NT2/D1 (cell line): Measurements from ENCODE around the gene ABTB2.

Experiments
- DNase-seq: peaks from one replicate; pipeline ENCODE4 v3.0.0-alpha.2; 2011; ENCODE audit warnings: low read depth, low spot score
- H3K27me3 ChIP-seq: 2 replicates; pipeline ENCODE4 v1.6.0; 2011; ENCODE audit warnings: mild to moderate bottlenecking; ENCODE audit not compliant: insufficient read length, insufficient read depth
- H3K36me3 ChIP-seq: 2 replicates; pipeline ENCODE4 v1.6.1; 2011; ENCODE audit warnings: mild to moderate bottlenecking, low read length, mixed read lengths; ENCODE audit not compliant: insufficient read depth, insufficient read length
- H3K4me1 ChIP-seq: 2 replicates; pipeline ENCODE4 v1.5.1; 2011; ENCODE audit not compliant: insufficient read depth, insufficient read length
- H3K4me3 ChIP-seq: 2 replicates; pipeline ENCODE4 v1.5.1; 2011; ENCODE audit warnings: low read depth; ENCODE audit not compliant: insufficient read length
- H3K9ac ChIP-seq: 2 replicates; pipeline ENCODE4 v1.6.0; 2011; ENCODE audit warnings: low read depth; ENCODE audit not compliant: insufficient read length
- H3K9me3 ChIP-seq: 2 replicates; pipeline ENCODE4 v1.5.1; 2011; ENCODE audit warnings: mild to moderate bottlenecking, low read length; ENCODE audit not compliant: insufficient read depth
- SUZ12 ChIP-seq: IDR thresholded peaks from 2 replicates; pipeline ENCODE4 v1.6.1; 2011; ENCODE audit not compliant: insufficient read length, insufficient read depth; ENCODE audit errors: extremely low read depth
- YY1 ChIP-seq: IDR thresholded peaks from 2 replicates; pipeline ENCODE4 v1.6.1; 2011; ENCODE audit not compliant: insufficient read length, insufficient read depth
- ZNF274 ChIP-seq: IDR thresholded peaks from 2 replicates; pipeline ENCODE4 v1.6.1; 2011; ENCODE audit warnings: mild to moderate bottlenecking, low read depth, low read length

ABTB2 gene

GRCh38 chr11:34126959-34127848 is 230.6 kb downstream of the ABTB2 start:
- no peak for TF ChIP-seq YY1
- TF ChIP-seq ZNF274, result no peak
- no peak for TF ChIP-seq SUZ12
- Histone ChIP-seq H3K9ac (no peak overlapping the region), H3K36me3 (peaks cover 76% of the 10 kb centered on the region), H3K27me3 (no peaks in the 10 kb centered on the region), H3K4me3 (no peak overlapping the region), H3K4me1 (no peaks in the 10 kb centered on the region), H3K9me3 (no peaks in the 10 kb centered on the region)
- no peak for DNase-seq

- H3K4me1 ChIP-seq, result no peaks in the 10 kb centered on the region
- no peaks in the 10 kb centered on the region for H3K27me3 ChIP-seq
- H3K9me3 ChIP-seq, result no peaks in the 10 kb centered on the region
- TF ChIP-seq SUZ12 (no peak), YY1 (no peak), ZNF274 (no peak)
- peaks cover 74% of the 10 kb centered on the region for H3K36me3 ChIP-seq
- no peak overlapping the region for H3K4me3 ChIP-seq
- H3K9ac ChIP-seq, result no peak overlapping the region
- DNase-seq, result no peak
Measured at GRCh38 chr11:34124885-34125668, 232.7 kb downstream of the ABTB2 start.

GRCh38 chr11:34120651-34121050 is 237.2 kb downstream of the ABTB2 start:
- Histone ChIP-seq H3K27me3 (no peaks in the 10 kb centered on the region), H3K4me3 (no peak overlapping the region), H3K9me3 (no peaks in the 10 kb centered on the region), H3K9ac (no peak overlapping the region), H3K36me3 (peaks cover 81% of the 10 kb centered on the region), H3K4me1 (no peaks in the 10 kb centered on the region)
- TF ChIP-seq SUZ12 (no peak), YY1 (no peak), ZNF274 (no peak)
- DNase-seq, result no peak

- TF ChIP-seq YY1 (no peak), ZNF274 (no peak), SUZ12 (no peak)
- Histone ChIP-seq H3K36me3 (peaks cover 93% of the 10 kb centered on the region), H3K9me3 (no peaks in the 10 kb centered on the region), H3K9ac (no peak overlapping the region), H3K4me1 (no peaks in the 10 kb centered on the region), H3K4me3 (no peak overlapping the region), H3K27me3 (no peaks in the 10 kb centered on the region)
- no peak for DNase-seq
Measured at GRCh38 chr11:34114471-34114870, 243.3 kb downstream of the ABTB2 start.

GRCh38 chr11:34114014-34114413 is 243.8 kb downstream of the ABTB2 start:
- no peaks in the 10 kb centered on the region for H3K27me3 ChIP-seq
- H3K9me3 ChIP-seq, result no peaks in the 10 kb centered on the region
- peaks cover 94% of the 10 kb centered on the region for H3K36me3 ChIP-seq
- H3K4me3 ChIP-seq, result no peak overlapping the region
- no peak overlapping the region for H3K9ac ChIP-seq
- no peak for DNase-seq
- no peak for TF ChIP-seq SUZ12
- no peak for TF ChIP-seq ZNF274
- no peak for TF ChIP-seq YY1
- no peaks in the 10 kb centered on the region for H3K4me1 ChIP-seq

- Histone ChIP-seq H3K27me3 (no peaks in the 10 kb centered on the region), H3K4me1 (no peaks in the 10 kb centered on the region), H3K36me3 (peaks cover 91% of the 10 kb centered on the region), H3K4me3 (no peak overlapping the region), H3K9me3 (no peaks in the 10 kb centered on the region), H3K9ac (no peak overlapping the region)
- DNase-seq, result no peak
- no peak for TF ChIP-seq ZNF274
- no peak for TF ChIP-seq SUZ12
- no peak for TF ChIP-seq YY1
Measured at GRCh38 chr11:34111722-34112270, 246.0 kb downstream of the ABTB2 start.
